Measurements from ENCODE around the gene ZNF485.
A peak's percentile ranks its signal among the peaks of the same experiment; 100 is the strongest.

ZNF485 gene

DNA sequence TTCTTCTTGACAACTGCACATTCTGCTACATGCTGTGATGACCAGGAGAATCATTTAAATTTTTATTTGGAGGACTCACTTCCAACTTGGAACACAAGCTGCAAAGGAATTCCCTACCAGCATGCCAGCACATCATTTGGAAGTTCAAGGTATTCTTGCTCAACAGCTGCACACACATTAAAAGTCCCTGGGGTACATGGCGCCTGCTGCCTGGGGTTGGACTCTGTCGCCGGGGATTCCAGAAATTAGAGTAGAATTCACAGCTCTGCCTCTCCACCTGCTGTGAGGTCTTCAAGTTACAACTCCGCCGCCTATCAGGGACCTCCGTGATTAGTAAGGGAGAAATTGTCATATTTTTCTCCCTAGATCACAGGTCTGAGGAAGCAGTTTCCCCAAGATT, 41.3 kb downstream of the ZNF485 start:
- in situ Hi-C loops (cut with MboI; ENCODE audit: low sequenced_read_pairs, unreplicated experiment): no loop called here
- TF ChIP-seq, protein P1, sequence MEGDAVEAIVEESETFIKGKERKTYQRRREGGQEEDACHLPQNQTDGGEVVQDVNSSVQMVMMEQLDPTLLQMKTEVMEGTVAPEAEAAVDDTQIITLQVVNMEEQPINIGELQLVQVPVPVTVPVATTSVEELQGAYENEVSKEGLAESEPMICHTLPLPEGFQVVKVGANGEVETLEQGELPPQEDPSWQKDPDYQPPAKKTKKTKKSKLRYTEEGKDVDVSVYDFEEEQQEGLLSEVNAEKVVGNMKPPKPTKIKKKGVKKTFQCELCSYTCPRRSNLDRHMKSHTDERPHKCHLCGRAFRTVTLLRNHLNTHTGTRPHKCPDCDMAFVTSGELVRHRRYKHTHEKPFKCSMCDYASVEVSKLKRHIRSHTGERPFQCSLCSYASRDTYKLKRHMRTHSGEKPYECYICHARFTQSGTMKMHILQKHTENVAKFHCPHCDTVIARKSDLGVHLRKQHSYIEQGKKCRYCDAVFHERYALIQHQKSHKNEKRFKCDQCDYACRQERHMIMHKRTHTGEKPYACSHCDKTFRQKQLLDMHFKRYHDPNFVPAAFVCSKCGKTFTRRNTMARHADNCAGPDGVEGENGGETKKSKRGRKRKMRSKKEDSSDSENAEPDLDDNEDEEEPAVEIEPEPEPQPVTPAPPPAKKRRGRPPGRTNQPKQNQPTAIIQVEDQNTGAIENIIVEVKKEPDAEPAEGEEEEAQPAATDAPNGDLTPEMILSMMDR (IDR thresholded peaks at IDR 0.05; ENCODE audit: borderline replicate concordance, control extremely low read depth, extremely low read depth, insufficient read depth, missing control alignments): no peak
- no peak for DNase-seq (ENCODE audit: low spot score)

DNA sequence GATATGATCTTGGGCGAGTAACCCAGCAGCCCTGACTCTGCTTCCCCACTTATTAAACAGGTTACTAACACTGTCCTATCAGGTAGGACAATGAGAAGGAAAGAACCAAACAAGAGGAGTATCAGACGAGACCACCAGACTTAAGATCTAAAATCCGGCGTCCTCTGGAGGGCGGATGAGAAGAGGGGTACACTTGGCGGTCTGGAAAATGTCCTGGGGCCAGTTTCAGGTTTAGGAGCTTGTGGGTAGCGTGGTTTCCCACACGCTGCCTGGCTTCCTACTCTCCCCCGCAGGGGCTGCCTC, 41.8 kb downstream of the ZNF485 start:
- TF ChIP-seq, protein P1 (IDR thresholded peaks at IDR 0.05; ENCODE audit: borderline replicate concordance, control extremely low read depth, extremely low read depth, insufficient read depth, missing control alignments): no peak
- in situ Hi-C loops (cut with MboI; ENCODE audit: low sequenced_read_pairs, unreplicated experiment): no loop called here
- DNase-seq (ENCODE audit: low spot score): no peak

DNA sequence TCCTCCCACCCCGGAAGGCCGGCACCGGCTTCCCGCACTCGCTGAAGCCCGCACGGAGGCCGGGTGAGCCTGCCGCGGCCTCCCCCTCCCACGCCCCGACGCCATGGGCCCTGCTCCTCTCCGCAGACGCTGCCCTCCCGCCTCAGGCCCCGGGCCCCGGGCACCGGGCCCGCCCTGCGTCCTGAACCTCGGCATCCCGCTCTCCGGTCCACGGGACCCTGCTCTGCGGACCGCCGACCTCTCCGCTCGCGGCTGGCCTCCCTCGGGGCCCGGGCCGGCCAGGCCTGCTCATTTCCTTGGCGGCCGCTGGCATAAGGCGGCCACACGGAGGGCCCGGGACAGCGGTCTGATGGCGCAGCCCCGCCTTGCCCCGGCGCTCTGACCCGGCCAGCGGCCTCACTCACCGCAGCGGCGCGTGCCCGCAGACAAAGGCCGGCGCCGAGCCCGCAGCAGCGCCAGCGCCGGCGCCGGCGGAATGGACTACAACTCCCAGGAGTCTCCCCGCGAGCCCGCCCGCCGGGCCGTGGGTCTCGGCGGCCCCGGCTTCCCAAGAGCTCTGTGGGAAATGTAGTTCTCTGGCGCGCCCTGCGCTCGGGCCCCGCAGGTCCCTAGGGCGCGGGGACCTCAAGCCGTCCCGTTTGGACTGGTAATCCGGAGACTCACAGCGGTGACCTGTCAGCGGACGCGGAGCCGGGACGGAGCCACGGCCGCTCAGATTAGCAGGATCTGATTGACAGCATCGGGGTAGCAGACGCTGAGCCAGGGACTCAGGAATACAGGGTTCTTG, 42.4 kb downstream of the ZNF485 start, which contains the start of gene ZNF32:
TSS of gene ZNF32 (minus strand) at position 484 of the 787 bp plus-strand sequence. CDS start 2,748 bp downstream, outside the sequence.
- in situ Hi-C loops (cut with MboI; ENCODE audit: low sequenced_read_pairs, unreplicated experiment): no loop called here
- TF ChIP-seq, protein P1 (IDR thresholded peaks at IDR 0.05; ENCODE audit: borderline replicate concordance, control extremely low read depth, extremely low read depth, insufficient read depth, missing control alignments): no peak
- DNase-seq (ENCODE audit: low spot score): peak; percentile 95

DNA sequence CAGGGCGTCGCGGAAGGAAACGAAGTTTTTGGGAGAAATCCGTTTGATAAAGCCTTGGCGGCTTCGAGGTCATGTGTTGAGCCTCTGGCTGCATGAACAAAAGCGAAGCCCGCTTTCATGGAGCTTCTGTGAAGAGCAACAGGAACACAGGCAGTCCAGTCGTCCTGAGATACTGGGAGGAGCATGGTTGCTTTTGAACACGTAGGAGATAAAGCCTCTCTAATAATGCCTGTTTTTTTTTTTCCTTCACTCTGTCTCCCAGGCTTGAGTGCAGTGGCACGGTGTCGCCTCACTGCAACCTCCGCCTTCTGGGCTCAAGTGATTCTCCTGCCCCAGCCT, 42.9 kb downstream of the ZNF485 start:
- in situ Hi-C loops (cut with MboI; ENCODE audit: low sequenced_read_pairs, unreplicated experiment): no loop called here
- TF ChIP-seq, protein P1 (IDR thresholded peaks at IDR 0.05; ENCODE audit: borderline replicate concordance, control extremely low read depth, extremely low read depth, insufficient read depth, missing control alignments): no peak
- no peak for DNase-seq (ENCODE audit: low spot score)

DNA sequence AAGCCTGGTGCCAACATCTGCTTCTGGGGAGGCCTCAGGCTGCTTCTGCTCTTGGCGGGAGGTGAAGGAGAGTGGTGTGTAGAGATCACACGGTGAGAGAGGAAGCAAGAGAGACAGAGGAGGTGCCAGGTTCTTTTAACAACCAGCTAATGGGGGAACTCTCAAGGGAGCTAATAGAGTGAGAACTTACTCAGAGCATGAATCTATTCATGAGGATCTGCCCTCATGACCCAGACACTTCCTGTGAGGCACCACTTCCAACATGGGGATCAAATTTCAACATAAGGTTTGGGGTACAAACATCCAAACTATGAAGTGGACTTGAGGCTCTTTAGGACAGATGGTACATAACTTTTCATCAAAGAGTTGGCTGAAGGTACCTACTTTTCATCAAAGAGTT, 47.5 kb downstream of the ZNF485 start:
- in situ Hi-C loops (cut with MboI; ENCODE audit: low sequenced_read_pairs, unreplicated experiment): loop anchor here (25.0 kb wide), 2 partner anchors 734 to 1209 kb away; partner anchors contain the start of gene CXCL12
- no peak for DNase-seq (ENCODE audit: low spot score)
- TF ChIP-seq, protein P1 (IDR thresholded peaks at IDR 0.05; ENCODE audit: borderline replicate concordance, control extremely low read depth, extremely low read depth, insufficient read depth, missing control alignments): no peak

DNA sequence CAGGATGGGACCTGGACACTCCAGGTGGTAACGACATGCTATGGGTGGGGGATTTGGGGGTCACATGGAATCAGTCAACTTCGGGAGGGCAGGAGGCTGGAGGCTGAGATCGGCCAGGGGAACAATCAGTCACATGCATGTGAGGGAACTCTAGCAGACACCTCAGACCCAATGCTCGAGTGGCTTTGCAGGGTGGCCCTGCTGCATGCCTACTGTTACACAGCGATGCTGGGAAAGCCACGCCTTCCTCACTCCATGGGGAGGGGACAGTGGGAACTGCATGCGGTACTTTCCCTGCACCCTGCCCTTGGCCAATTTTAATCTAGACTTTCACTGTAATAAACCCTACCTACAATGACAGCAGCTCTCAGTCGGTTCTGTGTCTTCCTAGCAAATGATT, 49.1 kb downstream of the ZNF485 start:
- in situ Hi-C loops (cut with MboI; ENCODE audit: low sequenced_read_pairs, unreplicated experiment): loop anchor here (25.0 kb wide), 2 partner anchors 732 to 1207 kb away; partner anchors contain the start of gene CXCL12
- DNase-seq (ENCODE audit: low spot score): no peak
- TF ChIP-seq, protein P1 (IDR thresholded peaks at IDR 0.05; ENCODE audit: borderline replicate concordance, control extremely low read depth, extremely low read depth, insufficient read depth, missing control alignments): no peak

All from GM13976 (cell line).